Measurements from ENCODE around the gene CMIP. TPM values are rescaled to one million over a fixed set of nuclear protein-coding genes. Genes with fewer than 3 reads are reported as not detected.

CMIP gene
- total RNA-seq, 2 donors from 2014 or later: 35.5 to 51.5 TPM

- DNase-seq (ENCODE audit: low spot score in 2 of 2): no peak
- Mint-ChIP-seq H3K36me3 (no peaks in the 10 kb centered on the region), H3K27ac (peak overlapping the region; percentile 6 to 18), H3K9me3 (peaks cover 0 to 5% of the 10 kb centered on the region in 2 donors)
- no peak for ATAC-seq
Measured at GRCh38 chr16:81650281-81650680, 205.7 kb downstream of the CMIP start.

GRCh38 chr16:81650982-81651562 lies 206.5 kb downstream of the CMIP start:
- DNase-seq (ENCODE audit: low spot score in 2 of 2) (no peak), ATAC-seq (no peak)
- peaks cover 0 to under 1% of the 10 kb centered on the region in 2 donors for H3K9me3 Mint-ChIP-seq
- peak overlapping the region in 1 of 2 donors; percentile 78 for H3K27ac Mint-ChIP-seq
- H3K36me3 Mint-ChIP-seq: no peaks in the 10 kb centered on the region

GRCh38 chr16:81651758-81652718 lies 207.4 kb downstream of the CMIP start:
- DNase-seq (ENCODE audit: low spot score in 2 of 2) (no peak), ATAC-seq (no peak)
- no peaks in the 10 kb centered on the region for H3K9me3 Mint-ChIP-seq
- no peaks in the 10 kb centered on the region for H3K36me3 Mint-ChIP-seq
- peak overlapping the region; percentile 77 to 78 for H3K27ac Mint-ChIP-seq

GRCh38 chr16:81652798-81653505 lies 208.3 kb downstream of the CMIP start:
- Mint-ChIP-seq H3K9me3 (no peaks in the 10 kb centered on the region), H3K36me3 (no peaks in the 10 kb centered on the region), H3K27ac (peak overlapping the region in 1 of 2 donors; percentile 57)
- ATAC-seq: no peak
- DNase-seq (ENCODE audit: low spot score in 2 of 2): no peak

GRCh38 chr16:81654346-81654745 lies 209.7 kb downstream of the CMIP start:
- Mint-ChIP-seq H3K9me3 (no peaks in the 10 kb centered on the region), H3K27ac (peak overlapping the region; percentile 5 to 39), H3K36me3 (no peaks in the 10 kb centered on the region)
- DNase-seq (ENCODE audit: low spot score in 2 of 2): no peak
- ATAC-seq: peak; percentile 34 to 93

GRCh38 chr16:81655469-81656162 lies 211.0 kb downstream of the CMIP start:
- Mint-ChIP-seq H3K27ac (peak overlapping the region; percentile 3 to 7), H3K9me3 (no peaks in the 10 kb centered on the region), H3K36me3 (no peaks in the 10 kb centered on the region)
- no peak for ATAC-seq
- DNase-seq (ENCODE audit: low spot score in 2 of 2): no peak

GRCh38 chr16:81657224-81657623 lies 212.6 kb downstream of the CMIP start:
- no peaks in the 10 kb centered on the region for H3K9me3 Mint-ChIP-seq
- ATAC-seq (peak in 1 of 2 donors; percentile 23), DNase-seq (ENCODE audit: low spot score in 2 of 2) (no peak)
- H3K27ac Mint-ChIP-seq: peak overlapping the region; percentile 45 to 52
- no peaks in the 10 kb centered on the region for H3K36me3 Mint-ChIP-seq

- no peaks in the 10 kb centered on the region for H3K36me3 Mint-ChIP-seq
- ATAC-seq: no peak
- peak overlapping the region; percentile 45 to 52 for H3K27ac Mint-ChIP-seq
- H3K9me3 Mint-ChIP-seq: no peaks in the 10 kb centered on the region
- DNase-seq (ENCODE audit: low spot score in 2 of 2): no peak
Measured at GRCh38 chr16:81657781-81658180, 213.2 kb downstream of the CMIP start.

GRCh38 chr16:81658373-81658772 lies 213.8 kb downstream of the CMIP start:
- Mint-ChIP-seq H3K9me3 (no peaks in the 10 kb centered on the region), H3K36me3 (no peaks in the 10 kb centered on the region), H3K27ac (peak overlapping the region in 1 of 2 donors; percentile 52)
- ATAC-seq (no peak), DNase-seq (ENCODE audit: low spot score in 2 of 2) (no peak)

- no peaks in the 10 kb centered on the region for H3K9me3 Mint-ChIP-seq
- peak overlapping the region in 1 of 2 donors; percentile 62 for H3K27ac Mint-ChIP-seq
- DNase-seq (ENCODE audit: low spot score in 2 of 2) (no peak), ATAC-seq (no peak)
- no peaks in the 10 kb centered on the region for H3K36me3 Mint-ChIP-seq
Measured at GRCh38 chr16:81659249-81659648, 214.6 kb downstream of the CMIP start.

- Mint-ChIP-seq H3K36me3 (no peaks in the 10 kb centered on the region), H3K27ac (no peak overlapping the region), H3K9me3 (no peaks in the 10 kb centered on the region)
- ATAC-seq (no peak), DNase-seq (ENCODE audit: low spot score in 2 of 2) (no peak)
Measured at GRCh38 chr16:81661082-81661481, 216.5 kb downstream of the CMIP start.

- no peak for DNase-seq (ENCODE audit: low spot score in 2 of 2)
- Mint-ChIP-seq H3K9me3 (no peaks in the 10 kb centered on the region), H3K36me3 (peaks cover 0 to 6% of the 10 kb centered on the region in 2 donors), H3K27ac (peak overlapping the region in 1 of 2 donors; percentile 10)
- ATAC-seq: no peak
Measured at GRCh38 chr16:81664153-81664552, 219.5 kb downstream of the CMIP start.

GRCh38 chr16:81665588-81665987 lies 221.0 kb downstream of the CMIP start:
- H3K9me3 Mint-ChIP-seq: no peaks in the 10 kb centered on the region
- ATAC-seq: no peak
- peak overlapping the region; percentile 1 to 19 for H3K27ac Mint-ChIP-seq

GRCh38 chr16:81666113-81666512 lies 221.5 kb downstream of the CMIP start:
- H3K36me3 Mint-ChIP-seq: peaks cover 0 to 13% of the 10 kb centered on the region in 2 donors
- H3K9me3 Mint-ChIP-seq: no peaks in the 10 kb centered on the region

More at GRCh38 chr16:81665588-81665987, 221.0 kb downstream of the CMIP start:
- peaks cover 0 to 7% of the 10 kb centered on the region in 2 donors for H3K36me3 Mint-ChIP-seq
- no peak for DNase-seq (ENCODE audit: low spot score in 2 of 2)

GRCh38 chr16:81668243-81669097 lies 223.9 kb downstream of the CMIP start:
- ATAC-seq (peak; percentile 20 to 26), DNase-seq (ENCODE audit: low spot score in 2 of 2) (no peak)
- Mint-ChIP-seq H3K9me3 (no peaks in the 10 kb centered on the region), H3K36me3 (peaks cover 0 to 13% of the 10 kb centered on the region in 2 donors), H3K27ac (peak overlapping the region; percentile 41 to 42)

More at GRCh38 chr16:81666113-81666512, 221.5 kb downstream of the CMIP start:
- peak overlapping the region; percentile 1 to 12 for H3K27ac Mint-ChIP-seq
- ATAC-seq (no peak), DNase-seq (ENCODE audit: low spot score in 2 of 2) (no peak)
